ENCODE results near the gene NET1.
"Not testable (repeated sequence)": the region's sequence is repeated elsewhere in the genome, so short reads cannot be mapped to it uniquely, and the experiment has no call there.

The NET1 gene

GRCh38 chr10:5465976-5466450 is 53.7 kb downstream of the NET1 start:
- Histone ChIP-seq H3K36me3 (ENCODE audit: control insufficient read depth, insufficient read depth, low read length) (peaks cover 9% of the 10 kb centered on the region; the same call in 1 of the 2 replicates), H3K27me3 (ENCODE audit: control insufficient read depth, insufficient read depth, low read length) (no peaks in the 10 kb centered on the region), H3K9ac (ENCODE audit: low read length) (peak overlapping the region; percentile 94), H3K9me3 (ENCODE audit: control insufficient read depth, insufficient read depth, low read depth, low read length) (peaks cover 23% of the 10 kb centered on the region), H3K4me3 (ENCODE audit: low read depth, low read length) (peak overlapping the region; percentile 9; the same call in 1 of the 2 replicates), H3K4me1 (ENCODE audit: control insufficient read depth, insufficient read depth, low read length) (peaks cover 35% of the 10 kb centered on the region), H3K27ac (ENCODE audit: low read depth, low read length) (peak overlapping the region; percentile 97)

GRCh38 chr10:5466451-5467206 is 54.3 kb downstream of the NET1 start:
- H3K36me3 ChIP-seq (ENCODE audit: control insufficient read depth, insufficient read depth, low read length) = peaks cover 3% of the 10 kb centered on the region; the same call in 1 of the 2 replicates
- H3K4me1 ChIP-seq (ENCODE audit: control insufficient read depth, insufficient read depth, low read length) = peaks cover 35% of the 10 kb centered on the region
- peak overlapping the region; percentile 94 for H3K9ac ChIP-seq (ENCODE audit: low read length)
- H3K27ac ChIP-seq (ENCODE audit: low read depth, low read length) = peak overlapping the region; percentile 97
- H3K4me3 ChIP-seq (ENCODE audit: low read depth, low read length) = 0 out of 2 replicates have a peak overlapping the region, but pooled peaks have one; percentile 9
- peaks cover 23% of the 10 kb centered on the region for H3K9me3 ChIP-seq (ENCODE audit: control insufficient read depth, insufficient read depth, low read depth, low read length)
- no peaks in the 10 kb centered on the region for H3K27me3 ChIP-seq (ENCODE audit: control insufficient read depth, insufficient read depth, low read length)

- H3K4me3 ChIP-seq (ENCODE audit: low read depth, low read length) = no peak overlapping the region
- peak overlapping the region; percentile 94 for H3K9ac ChIP-seq (ENCODE audit: low read length)
- H3K4me1 ChIP-seq (ENCODE audit: control insufficient read depth, insufficient read depth, low read length) = peaks cover 35% of the 10 kb centered on the region
- no peaks in the 10 kb centered on the region for H3K27me3 ChIP-seq (ENCODE audit: control insufficient read depth, insufficient read depth, low read length)
- peaks cover 24% of the 10 kb centered on the region for H3K9me3 ChIP-seq (ENCODE audit: control insufficient read depth, insufficient read depth, low read depth, low read length)
- peak overlapping the region; percentile 97; the same call in 1 of the 2 replicates for H3K27ac ChIP-seq (ENCODE audit: low read depth, low read length)
- peaks cover 3% of the 10 kb centered on the region; the same call in 1 of the 2 replicates for H3K36me3 ChIP-seq (ENCODE audit: control insufficient read depth, insufficient read depth, low read length)
Observed at GRCh38 chr10:5467207-5467535, 54.8 kb downstream of the NET1 start.

- peak overlapping the region; percentile 97; the same call in 1 of the 2 replicates for H3K27ac ChIP-seq (ENCODE audit: low read depth, low read length)
- H3K27me3 ChIP-seq (ENCODE audit: control insufficient read depth, insufficient read depth, low read length) = no peaks in the 10 kb centered on the region
- H3K36me3 ChIP-seq (ENCODE audit: control insufficient read depth, insufficient read depth, low read length) = peaks cover 3% of the 10 kb centered on the region; the same call in 1 of the 2 replicates
- peaks cover 26% of the 10 kb centered on the region for H3K9me3 ChIP-seq (ENCODE audit: control insufficient read depth, insufficient read depth, low read depth, low read length)
- H3K4me3 ChIP-seq (ENCODE audit: low read depth, low read length) = no peak overlapping the region
- peaks cover 32% of the 10 kb centered on the region for H3K4me1 ChIP-seq (ENCODE audit: control insufficient read depth, insufficient read depth, low read length)
- H3K9ac ChIP-seq (ENCODE audit: low read length) = no peak overlapping the region
Observed at GRCh38 chr10:5467634-5468255, 55.4 kb downstream of the NET1 start.

GRCh38 chr10:5468262-5469106 is 56.1 kb downstream of the NET1 start:
- Histone ChIP-seq H3K9me3 (ENCODE audit: control insufficient read depth, insufficient read depth, low read depth, low read length) (peaks cover 20% of the 10 kb centered on the region), H3K4me3 (ENCODE audit: low read depth, low read length) (no peak overlapping the region), H3K4me1 (ENCODE audit: control insufficient read depth, insufficient read depth, low read length) (peaks cover 32% of the 10 kb centered on the region), H3K36me3 (ENCODE audit: control insufficient read depth, insufficient read depth, low read length) (peaks cover under 1% of the 10 kb centered on the region; the same call in 1 of the 2 replicates), H3K27ac (ENCODE audit: low read depth, low read length) (no peak overlapping the region), H3K9ac (ENCODE audit: low read length) (no peak overlapping the region), H3K27me3 (ENCODE audit: control insufficient read depth, insufficient read depth, low read length) (no peaks in the 10 kb centered on the region)

GRCh38 chr10:5469353-5470061 is 57.1 kb downstream of the NET1 start:
- Histone ChIP-seq H3K36me3 (ENCODE audit: control insufficient read depth, insufficient read depth, low read length) (no peaks in the 10 kb centered on the region), H3K9me3 (ENCODE audit: control insufficient read depth, insufficient read depth, low read depth, low read length) (peaks cover 20% of the 10 kb centered on the region), H3K27me3 (ENCODE audit: control insufficient read depth, insufficient read depth, low read length) (no peaks in the 10 kb centered on the region), H3K4me3 (ENCODE audit: low read depth, low read length) (no peak overlapping the region), H3K27ac (ENCODE audit: low read depth, low read length) (no peak overlapping the region), H3K4me1 (ENCODE audit: control insufficient read depth, insufficient read depth, low read length) (peaks cover 32% of the 10 kb centered on the region), H3K9ac (ENCODE audit: low read length) (no peak overlapping the region)

- H3K9me3 ChIP-seq (ENCODE audit: control insufficient read depth, insufficient read depth, low read depth, low read length) = peaks cover 20% of the 10 kb centered on the region
- H3K4me1 ChIP-seq (ENCODE audit: control insufficient read depth, insufficient read depth, low read length) = peaks cover 31% of the 10 kb centered on the region
- H3K4me3 ChIP-seq (ENCODE audit: low read depth, low read length) = no peak overlapping the region
- peak overlapping the region; percentile 17 for H3K9ac ChIP-seq (ENCODE audit: low read length)
- no peaks in the 10 kb centered on the region for H3K27me3 ChIP-seq (ENCODE audit: control insufficient read depth, insufficient read depth, low read length)
- H3K36me3 ChIP-seq (ENCODE audit: control insufficient read depth, insufficient read depth, low read length) = no peaks in the 10 kb centered on the region
- H3K27ac ChIP-seq (ENCODE audit: low read depth, low read length) = no peak overlapping the region
Observed at GRCh38 chr10:5470062-5470751, 57.9 kb downstream of the NET1 start.

- H3K36me3 ChIP-seq (ENCODE audit: control insufficient read depth, insufficient read depth, low read length); H3K27me3 ChIP-seq (ENCODE audit: control insufficient read depth, insufficient read depth, low read length); H3K4me3 ChIP-seq (ENCODE audit: low read depth, low read length); H3K9ac ChIP-seq (ENCODE audit: low read length); H3K9me3 ChIP-seq (ENCODE audit: control insufficient read depth, insufficient read depth, low read depth, low read length); H3K27ac ChIP-seq (ENCODE audit: low read depth, low read length): not testable (repeated sequence)
- H3K4me1 ChIP-seq (ENCODE audit: control insufficient read depth, insufficient read depth, low read length) = peaks cover 32% of the 10 kb centered on the region
Observed at GRCh38 chr10:5474642-5475041, 62.3 kb downstream of the NET1 start.

- not testable (repeated sequence) for H3K27me3 ChIP-seq (ENCODE audit: control insufficient read depth, insufficient read depth, low read length); H3K36me3 ChIP-seq (ENCODE audit: control insufficient read depth, insufficient read depth, low read length); H3K9me3 ChIP-seq (ENCODE audit: control insufficient read depth, insufficient read depth, low read depth, low read length); H3K9ac ChIP-seq (ENCODE audit: low read length); H3K4me3 ChIP-seq (ENCODE audit: low read depth, low read length); H3K27ac ChIP-seq (ENCODE audit: low read depth, low read length)
- peaks cover 31% of the 10 kb centered on the region for H3K4me1 ChIP-seq (ENCODE audit: control insufficient read depth, insufficient read depth, low read length)
Observed at GRCh38 chr10:5475088-5475487, 62.7 kb downstream of the NET1 start.

All from HUES6 (cell line).